Measurements from ENCODE around the gene TAS2R38.
A peak's percentile ranks its signal among the peaks of the same experiment; 100 is the strongest.
"Not testable (repeated sequence)": the region's sequence is repeated elsewhere in the genome, so short reads cannot be mapped to it uniquely, and the experiment has no call there.

The TAS2R38 gene

DNA sequence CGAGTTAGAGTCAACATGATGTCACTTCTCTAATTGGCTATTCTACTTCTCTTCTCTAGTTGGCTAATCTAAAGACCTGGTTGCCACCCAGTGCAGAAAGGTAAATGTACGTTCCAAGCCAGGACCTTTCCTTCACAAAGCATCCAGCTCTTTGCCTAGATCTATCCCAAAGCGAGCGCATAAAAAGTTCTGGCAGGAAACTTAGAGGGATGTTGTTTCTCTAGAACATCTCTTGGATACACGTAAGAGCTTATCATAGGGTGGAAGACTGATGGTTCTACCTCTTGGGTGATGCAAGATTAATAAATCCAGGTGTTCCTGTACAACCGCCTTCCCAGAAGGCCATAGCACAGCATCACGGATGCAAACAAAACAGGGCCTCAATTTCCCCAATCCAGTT, at the start of gene TAS2R38:
TSS of gene TAS2R38 (minus strand) at position 101 of the 400 bp plus-strand sequence. CDS start at position 17, 84 bp downstream.
- no peak for DNase-seq (ENCODE audit: low read depth)

- DNase-seq (ENCODE audit: low read depth), result no peak
Observed at GRCh38 chr7:142018154-142018553, 44.6 kb upstream of the TAS2R38 start.

GRCh38 chr7:142017451-142017850, 43.9 kb upstream of the TAS2R38 start:
- no peak for DNase-seq (ENCODE audit: low read depth)

DNA sequence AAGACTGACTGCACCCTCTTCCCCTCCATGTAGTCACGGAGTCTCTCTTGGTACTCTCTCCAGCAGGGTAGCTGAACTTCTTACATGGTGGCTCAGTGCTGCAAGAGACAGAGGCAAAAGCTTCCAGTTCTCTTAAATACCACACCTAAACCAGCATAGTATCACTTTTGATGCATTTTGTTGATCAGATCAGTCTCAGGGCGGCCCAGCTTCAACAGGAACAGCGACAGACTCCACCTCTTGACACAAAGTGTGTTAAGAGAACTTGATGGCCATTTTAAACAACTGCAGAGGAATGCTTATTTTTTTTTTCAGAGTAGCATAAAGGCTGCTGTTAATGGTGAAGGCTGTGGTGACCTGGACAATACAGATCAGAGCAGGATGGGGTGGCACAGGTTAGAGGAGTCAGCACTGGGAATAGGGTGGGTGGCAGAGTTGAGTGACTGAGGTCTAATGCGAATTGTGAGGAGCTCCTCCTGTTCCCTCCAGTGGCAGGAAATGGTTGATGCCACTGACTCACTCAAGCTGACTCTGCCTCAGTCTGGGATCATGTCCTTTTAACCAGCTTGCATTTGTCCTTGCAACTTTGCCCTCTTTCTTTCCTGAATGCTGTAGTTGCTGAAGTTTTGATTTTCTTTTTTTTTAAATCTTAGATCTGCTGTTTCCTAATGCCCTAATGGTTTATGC, 39.4 kb upstream of the TAS2R38 start:
- peak; percentile 4 for DNase-seq (ENCODE audit: low read depth)

- DNase-seq (ENCODE audit: low read depth), result no peak
Observed at GRCh38 chr7:142010952-142011548, 37.5 kb upstream of the TAS2R38 start.

DNA sequence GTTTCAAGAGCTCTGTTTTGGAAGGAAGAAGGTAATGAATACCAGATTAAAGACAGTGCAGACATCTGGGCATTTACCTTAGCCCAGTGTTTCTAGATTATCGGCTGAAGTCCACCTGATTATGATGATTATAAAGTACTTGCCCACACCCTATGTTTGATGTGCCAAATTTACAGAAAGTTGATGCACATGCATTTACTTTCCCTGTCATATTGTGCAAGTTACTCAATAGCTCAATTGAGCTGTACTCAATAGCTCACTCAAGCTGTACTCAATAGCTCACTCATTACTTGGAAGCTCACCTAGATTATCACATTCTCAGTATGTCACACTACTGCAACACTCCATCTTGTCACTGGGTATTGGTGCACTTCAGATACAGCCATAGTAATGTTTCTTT, 35.6 kb upstream of the TAS2R38 start:
- no peak for DNase-seq (ENCODE audit: low read depth)

GRCh38 chr7:142006577-142006976, 33.0 kb upstream of the TAS2R38 start:
- DNase-seq (ENCODE audit: low read depth), result no peak

DNA sequence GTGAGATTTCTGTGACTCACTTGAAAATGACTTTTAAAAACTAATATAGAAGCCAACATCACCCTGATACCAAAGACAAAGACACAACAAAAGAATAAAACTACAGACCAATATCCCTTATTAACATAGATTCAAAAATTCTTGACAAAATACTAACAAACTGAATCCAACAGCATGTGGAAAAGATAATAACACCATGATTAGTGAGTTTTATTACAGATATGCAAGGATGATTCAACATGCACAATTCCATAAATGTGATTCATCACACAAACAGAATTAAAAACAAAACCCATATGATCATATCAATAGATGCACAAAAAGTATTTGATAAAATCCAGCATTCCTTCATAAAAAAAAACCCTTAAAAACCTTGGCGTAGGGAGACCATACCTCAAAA, 28.6 kb upstream of the TAS2R38 start:
- DNase-seq (ENCODE audit: low read depth), result no peak

DNA sequence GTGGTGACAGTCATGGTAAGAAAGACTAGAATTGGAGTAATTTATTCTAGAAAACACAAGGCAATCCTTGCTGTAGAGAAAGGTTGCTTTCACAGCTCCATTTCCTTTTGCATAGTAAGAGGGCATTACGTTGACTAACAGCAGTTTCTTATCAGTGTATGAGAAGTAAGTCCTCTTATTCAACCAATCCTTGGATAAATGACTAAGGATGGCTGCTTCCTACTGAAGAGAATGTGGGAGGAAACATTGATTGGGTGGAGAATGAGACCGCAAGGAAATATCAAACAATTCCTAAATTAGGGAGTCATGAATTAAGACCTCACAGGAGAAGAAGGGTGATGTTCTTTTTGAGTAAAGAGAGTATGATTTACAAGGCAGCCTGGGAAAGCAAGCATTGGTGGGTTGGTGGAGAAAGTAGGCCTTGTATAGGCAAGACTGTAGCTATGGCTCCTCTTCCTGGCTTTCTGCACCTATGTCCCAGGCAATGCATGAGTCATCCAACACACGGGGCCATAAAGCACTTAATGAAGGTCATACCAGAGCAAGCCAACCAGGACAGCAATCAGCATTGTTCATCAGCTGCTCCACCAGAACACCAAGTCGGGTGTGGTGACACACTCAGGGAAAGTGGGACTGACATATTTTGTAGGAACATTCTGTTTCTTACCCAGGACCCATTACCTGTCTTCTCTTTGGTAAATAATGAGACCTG, 27.7 kb upstream of the TAS2R38 start:
- DNase-seq (ENCODE audit: low read depth), result no peak

GRCh38 chr7:142000244-142000643, 26.7 kb upstream of the TAS2R38 start:
- no peak for DNase-seq (ENCODE audit: low read depth)

GRCh38 chr7:141999058-141999623, 25.6 kb upstream of the TAS2R38 start:
- DNase-seq (ENCODE audit: low read depth), result no peak

- no peak for DNase-seq (ENCODE audit: low read depth)
Observed at GRCh38 chr7:141993354-141993753, 19.8 kb upstream of the TAS2R38 start.

DNA sequence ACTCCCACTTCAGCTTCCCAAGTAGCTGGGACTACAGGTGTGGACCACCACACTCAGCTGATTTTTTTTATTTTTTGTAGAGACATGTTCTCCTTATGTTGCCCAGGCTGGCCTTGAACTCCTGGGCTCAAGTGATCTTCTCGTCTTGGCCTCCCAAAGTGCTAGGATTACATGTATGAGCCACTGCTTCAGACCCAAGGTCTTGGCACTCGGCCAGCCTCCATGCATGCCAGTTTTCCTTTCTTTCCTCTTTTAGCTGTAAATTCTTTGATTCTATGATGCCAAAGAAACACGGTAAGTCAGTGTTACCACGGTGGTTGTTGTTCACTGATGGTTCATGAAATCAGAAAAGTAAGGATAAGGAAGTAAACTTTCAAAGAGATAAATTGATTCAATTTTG, 19.1 kb upstream of the TAS2R38 start:
- no peak for DNase-seq (ENCODE audit: low read depth)

DNA sequence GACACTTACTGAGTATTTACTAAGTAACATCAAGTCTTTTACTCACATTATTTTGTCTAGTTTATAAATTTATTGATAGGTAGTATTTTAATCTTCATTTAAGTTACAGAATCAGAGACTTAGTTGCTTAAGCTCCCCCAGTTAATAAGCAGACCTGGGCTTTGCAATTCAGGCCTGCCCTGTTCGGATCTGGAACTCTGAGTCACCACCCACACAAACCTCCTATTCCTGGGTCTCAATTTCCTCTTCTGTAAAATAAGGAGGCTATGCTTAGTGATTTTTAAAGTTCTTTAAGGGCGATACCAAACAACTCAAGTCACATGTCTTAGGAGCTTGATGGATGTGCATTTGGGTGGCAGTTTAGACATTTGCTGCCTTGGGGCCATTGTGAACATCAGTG, 18.6 kb upstream of the TAS2R38 start:
- no peak for DNase-seq (ENCODE audit: low read depth)

- no peak for DNase-seq (ENCODE audit: low read depth)
Observed at GRCh38 chr7:141991140-141991539, 17.6 kb upstream of the TAS2R38 start.

- DNase-seq (ENCODE audit: low read depth), result no peak
Observed at GRCh38 chr7:141990011-141990725, 16.6 kb upstream of the TAS2R38 start.

DNA sequence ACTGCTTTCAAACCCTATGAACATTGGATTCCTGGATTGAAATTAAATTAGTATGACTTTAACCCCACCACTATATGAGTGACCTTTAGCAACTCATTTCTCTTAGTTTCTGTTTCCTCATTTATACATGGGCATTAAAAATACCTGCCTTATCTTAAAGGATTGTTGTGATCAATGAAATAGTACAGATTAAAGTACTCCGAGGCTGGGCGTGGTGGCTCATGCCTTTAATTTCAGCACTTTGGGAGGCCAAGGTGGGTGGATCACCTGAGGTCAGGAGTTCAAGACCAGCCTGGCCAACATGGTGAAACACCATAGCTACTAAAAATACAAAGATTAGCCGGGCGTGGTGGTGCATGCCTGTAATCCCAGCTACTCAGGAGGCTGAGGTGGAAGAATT, 14.2 kb upstream of the TAS2R38 start:
- not testable (repeated sequence) for DNase-seq (ENCODE audit: low read depth)

DNA sequence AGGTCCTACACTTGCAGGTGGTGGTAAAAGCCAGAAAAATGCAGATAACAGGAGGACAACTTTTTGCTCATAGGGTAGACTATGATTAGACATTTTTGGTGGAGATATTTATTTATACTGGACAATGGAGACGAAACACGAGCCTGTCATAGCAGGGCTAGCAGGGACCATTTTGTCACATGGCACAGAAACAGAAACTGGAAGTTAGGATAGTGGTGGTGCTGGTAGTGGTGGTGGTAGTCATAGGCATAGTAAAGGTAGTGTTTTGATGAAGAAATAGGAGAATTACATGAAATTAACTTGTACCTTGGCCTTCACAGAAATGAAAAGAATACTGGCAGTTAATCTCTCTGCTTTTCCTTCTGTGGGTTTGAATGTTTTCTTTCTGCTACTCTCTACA, 13.3 kb upstream of the TAS2R38 start:
- no peak for DNase-seq (ENCODE audit: low read depth)

DNA sequence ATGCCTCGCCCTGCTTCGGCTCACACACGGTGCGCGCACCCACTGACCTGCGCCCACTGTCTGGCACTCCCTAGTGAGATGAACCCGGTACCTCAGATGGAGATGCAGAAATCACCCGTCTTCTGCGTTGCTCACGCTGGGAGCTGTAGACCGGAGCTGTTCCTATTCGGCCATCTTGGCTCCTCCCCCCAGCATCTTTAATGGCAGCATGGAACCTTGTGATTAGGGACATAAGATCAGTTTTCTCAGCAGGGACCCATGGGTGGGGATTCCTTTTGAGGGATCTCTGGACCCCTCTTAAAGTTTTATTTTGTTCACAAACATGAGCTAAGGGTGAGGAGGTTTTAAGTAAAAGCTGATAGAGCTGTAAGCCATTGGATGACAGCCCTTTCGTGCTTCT, 12.4 kb upstream of the TAS2R38 start:
- DNase-seq (ENCODE audit: low read depth), result not testable (repeated sequence)

- DNase-seq (ENCODE audit: low read depth), result no peak
Observed at GRCh38 chr7:141979568-141979967, 6.0 kb upstream of the TAS2R38 start.

- DNase-seq (ENCODE audit: low read depth), result no peak
Observed at GRCh38 chr7:141978351-141978750, 4.8 kb upstream of the TAS2R38 start.

GRCh38 chr7:141976524-141977245, 3.1 kb upstream of the TAS2R38 start:
- no peak for DNase-seq (ENCODE audit: low read depth)

All from activated T-cell treated with anti-CD3 and anti-CD28 coated beads for 24 hours (primary cell).